Upper lobe of left lung (tissue), 6 donors: ENCODE results near the gene NATD1. TPM values are rescaled to one million over a fixed set of nuclear protein-coding genes. Genes with fewer than 3 reads are reported as not detected.

ENCODE experiments used
- ATAC-seq, 2 donors: fragments of 200-7000 bp; cut with Tn5 transposase; one replicate each; pipeline ENCODE4 v1.9.1; 2022; ENCODE audit warnings: mild to moderate bottlenecking in 2 of 2, moderate library complexity in 2 of 2; ENCODE audit not compliant: low FRiP score in 2 of 2
- DNase-seq, 2 donors: peaks; one replicate each; pipeline ENCODE4 v3.0.0-alpha.2; 2019 to 2020
- H3K27ac ChIP-seq, 4 donors: fragments of 200-600 bp; sonication (generic); one replicate each; pipeline ENCODE4 v1.5.1; 2016 to 2019
- H3K27me3 ChIP-seq, 4 donors: fragments of 200-600 bp; sonication (generic); one replicate each; pipeline ENCODE4 v1.5.1; 2017 to 2019
- H3K36me3 ChIP-seq, 4 donors: fragments of 200-600 bp; sonication (generic); one replicate each; pipeline ENCODE4 v1.5.1; 2016 to 2019
- H3K4me1 ChIP-seq, 4 donors: fragments of 200-600 bp; sonication (generic); one replicate each; pipeline ENCODE4 v1.5.1; 2018 to 2019
- H3K4me3 ChIP-seq, 4 donors: fragments of 200-600 bp; sonication (generic); one replicate each; pipeline ENCODE4 v1.5.1; 2017 to 2019; ENCODE audit warnings: mild to moderate bottlenecking in 2 of 4, moderate library complexity in 1 of 4
- H3K9me3 ChIP-seq, 4 donors: fragments of 200-600 bp; sonication (generic); one replicate each; pipeline ENCODE4 v1.5.1; 2018 to 2019
- EP300 ChIP-seq, 4 donors: sonication (generic); formaldehyde crosslinking; IDR thresholded peaks; one replicate each; pipeline ENCODE4 v1.5.1; 2017; ENCODE audit warnings: antibody characterized with exemption in 4 of 4, control low read depth in 2 of 4
- POLR2A ChIP-seq, 4 donors: fragments of 450-650 bp; IDR thresholded peaks; one replicate each; pipeline ENCODE4 v1.5.1; 2016 to 2017; ENCODE audit warnings: antibody characterized with exemption in 4 of 4, mild to moderate bottlenecking in 2 of 4
- POLR2AphosphoS5 ChIP-seq, 2 donors: sonication (generic); formaldehyde crosslinking; IDR thresholded peaks; one replicate each; pipeline ENCODE4 v1.5.1; 2017; ENCODE audit warnings: antibody characterized with exemption in 2 of 2
- WGBS, 2 donors: methylation state at CpG; one replicate each; pipeline ENCODE4 v1.1.5; 2017 to 2018; 5-methylcytosine and 5-hydroxymethylcytosine counted together
- total RNA-seq, 6 donors: library from RNA; depleted of rRNA in 4 of 6; stranded (reverse); fragments of >200 nt in 4 of 6; gene quantifications; one replicate each; pipeline versions ENCODE4 v1.1.0 to v1.2.1, GENCODE V29; 2016 to 2021
- TF ChIP-seq, protein P1 (sequence below), 6 experiments: fragments of 450-650 bp in 4 of 6; fragments of 200-600 bp in 2 of 6; sonication (generic) in 2 of 6; IDR thresholded peaks; one replicate each; pipeline ENCODE4 v1.5.1; 2016 to 2019; ENCODE audit warnings: antibody characterized with exemption in 6 of 6
- donor health status: DM: no; HTN: no; CAD: no; lungs with moderate emphysema.
- donor health status: DM: no; HTN: yes; CAD: no; lungs with severe emphysema.

The NATD1 gene
- total RNA-seq, 6 donors from 2014 or later = 11.2 to 32.5 (median 16.1) TPM

DNA sequence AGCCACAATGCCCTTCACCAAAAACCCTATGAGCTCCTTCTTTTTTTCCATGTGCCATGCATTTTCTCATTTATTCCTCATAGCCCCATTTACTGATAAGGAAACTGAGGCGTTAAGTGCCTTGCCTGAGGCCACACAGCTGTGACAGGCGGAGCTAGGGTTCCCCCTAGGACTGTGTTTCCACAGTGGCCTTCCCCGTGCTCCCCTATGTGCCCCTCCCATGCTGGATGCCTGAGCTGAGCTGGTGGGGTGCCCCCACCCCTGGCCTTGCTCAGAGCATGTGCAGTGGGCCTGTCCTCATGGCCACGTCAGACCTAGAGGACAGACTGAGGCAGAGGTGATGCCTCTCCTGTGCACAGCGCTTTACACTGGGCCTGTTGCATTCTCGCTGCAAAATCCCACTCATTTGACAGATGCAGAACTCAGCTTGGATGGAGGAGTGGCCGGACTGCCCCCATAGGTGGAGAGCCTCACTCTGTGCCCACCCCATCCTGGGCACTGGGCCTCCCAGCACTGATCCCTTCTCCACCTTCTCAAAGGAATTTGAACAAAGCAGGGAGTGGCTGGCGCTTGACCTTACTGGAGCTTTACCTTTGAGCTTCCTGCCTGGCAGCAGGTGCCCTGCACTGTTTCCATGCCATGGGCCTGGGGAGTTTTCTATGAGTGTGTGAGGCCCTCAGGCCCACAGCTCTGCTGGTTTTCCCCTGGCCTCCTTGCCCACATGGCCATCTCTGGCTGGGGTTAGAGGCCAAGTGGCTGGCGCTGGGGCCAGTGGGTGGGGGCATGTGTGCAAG, 33.9 kb upstream of the NATD1 start:
- Histone ChIP-seq H3K27ac (peak overlapping the region; percentile 94 to 99 (median 96)), H3K4me1 (peaks cover 50 to 61% (median 55%) of the 10 kb centered on the region in 4 donors), H3K27me3 (peaks cover 0 to 4% (median 0%) of the 10 kb centered on the region in 4 donors), H3K36me3 (peaks cover 3 to 8% (median 7%) of the 10 kb centered on the region in 4 donors), H3K4me3 (peak overlapping the region; percentile 19 to 97 (median 91)), H3K9me3 (no peaks in the 10 kb centered on the region)
- TF ChIP-seq EP300 (IDR thresholded peaks at IDR 0.05) = peak in 1 of 4 donors; percentile 75
- TF ChIP-seq POLR2A (IDR thresholded peaks at IDR 0.05) = no peak
- TF ChIP-seq, protein P1, sequence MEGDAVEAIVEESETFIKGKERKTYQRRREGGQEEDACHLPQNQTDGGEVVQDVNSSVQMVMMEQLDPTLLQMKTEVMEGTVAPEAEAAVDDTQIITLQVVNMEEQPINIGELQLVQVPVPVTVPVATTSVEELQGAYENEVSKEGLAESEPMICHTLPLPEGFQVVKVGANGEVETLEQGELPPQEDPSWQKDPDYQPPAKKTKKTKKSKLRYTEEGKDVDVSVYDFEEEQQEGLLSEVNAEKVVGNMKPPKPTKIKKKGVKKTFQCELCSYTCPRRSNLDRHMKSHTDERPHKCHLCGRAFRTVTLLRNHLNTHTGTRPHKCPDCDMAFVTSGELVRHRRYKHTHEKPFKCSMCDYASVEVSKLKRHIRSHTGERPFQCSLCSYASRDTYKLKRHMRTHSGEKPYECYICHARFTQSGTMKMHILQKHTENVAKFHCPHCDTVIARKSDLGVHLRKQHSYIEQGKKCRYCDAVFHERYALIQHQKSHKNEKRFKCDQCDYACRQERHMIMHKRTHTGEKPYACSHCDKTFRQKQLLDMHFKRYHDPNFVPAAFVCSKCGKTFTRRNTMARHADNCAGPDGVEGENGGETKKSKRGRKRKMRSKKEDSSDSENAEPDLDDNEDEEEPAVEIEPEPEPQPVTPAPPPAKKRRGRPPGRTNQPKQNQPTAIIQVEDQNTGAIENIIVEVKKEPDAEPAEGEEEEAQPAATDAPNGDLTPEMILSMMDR (IDR thresholded peaks at IDR 0.05) = no peak
- TF ChIP-seq POLR2AphosphoS5 (IDR thresholded peaks at IDR 0.05) = no peak
- ATAC-seq (peak in 1 of 2 donors; percentile 39), DNase-seq (peak in 1 of 2 donors; percentile 85)
- 35 to 36% methylated on average over 7 to 9 of the region's 9 CpGs for WGBS, 2 donors

DNA sequence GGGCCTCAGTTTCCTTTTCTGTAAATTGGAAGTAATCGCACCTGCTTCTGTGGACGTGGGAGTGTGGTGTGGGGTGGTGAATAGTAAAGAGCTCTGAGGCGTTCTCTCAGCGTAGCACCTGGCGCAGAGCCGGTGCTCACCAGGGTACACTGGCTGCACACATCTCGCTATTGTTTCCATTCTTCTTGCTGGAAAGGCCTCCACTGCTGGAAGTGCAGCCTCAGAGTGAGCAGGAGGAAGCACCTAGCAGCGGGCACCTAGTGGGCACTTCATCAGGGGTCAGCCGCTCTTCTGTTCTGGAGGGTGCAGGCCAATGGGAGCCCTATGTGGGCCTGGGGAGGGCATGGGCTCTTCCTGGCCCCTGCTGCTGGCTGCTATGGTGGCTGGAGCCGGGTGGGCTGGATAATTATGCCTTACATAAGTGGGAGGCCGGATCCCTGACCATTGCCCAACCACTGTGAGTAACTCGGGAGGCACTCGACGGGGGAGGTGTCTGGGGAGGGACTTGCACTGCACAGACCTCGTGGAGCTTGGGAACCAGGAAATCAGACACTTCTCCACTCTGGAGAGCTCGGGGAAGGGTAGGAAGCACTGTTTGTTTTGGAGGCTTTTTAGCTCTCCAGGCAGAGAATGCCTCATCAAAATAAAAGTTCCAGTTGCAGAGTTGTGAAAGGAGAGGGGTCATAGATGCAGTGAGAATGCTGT, 33.0 kb upstream of the NATD1 start:
- no peaks in the 10 kb centered on the region for H3K36me3 ChIP-seq

DNA sequence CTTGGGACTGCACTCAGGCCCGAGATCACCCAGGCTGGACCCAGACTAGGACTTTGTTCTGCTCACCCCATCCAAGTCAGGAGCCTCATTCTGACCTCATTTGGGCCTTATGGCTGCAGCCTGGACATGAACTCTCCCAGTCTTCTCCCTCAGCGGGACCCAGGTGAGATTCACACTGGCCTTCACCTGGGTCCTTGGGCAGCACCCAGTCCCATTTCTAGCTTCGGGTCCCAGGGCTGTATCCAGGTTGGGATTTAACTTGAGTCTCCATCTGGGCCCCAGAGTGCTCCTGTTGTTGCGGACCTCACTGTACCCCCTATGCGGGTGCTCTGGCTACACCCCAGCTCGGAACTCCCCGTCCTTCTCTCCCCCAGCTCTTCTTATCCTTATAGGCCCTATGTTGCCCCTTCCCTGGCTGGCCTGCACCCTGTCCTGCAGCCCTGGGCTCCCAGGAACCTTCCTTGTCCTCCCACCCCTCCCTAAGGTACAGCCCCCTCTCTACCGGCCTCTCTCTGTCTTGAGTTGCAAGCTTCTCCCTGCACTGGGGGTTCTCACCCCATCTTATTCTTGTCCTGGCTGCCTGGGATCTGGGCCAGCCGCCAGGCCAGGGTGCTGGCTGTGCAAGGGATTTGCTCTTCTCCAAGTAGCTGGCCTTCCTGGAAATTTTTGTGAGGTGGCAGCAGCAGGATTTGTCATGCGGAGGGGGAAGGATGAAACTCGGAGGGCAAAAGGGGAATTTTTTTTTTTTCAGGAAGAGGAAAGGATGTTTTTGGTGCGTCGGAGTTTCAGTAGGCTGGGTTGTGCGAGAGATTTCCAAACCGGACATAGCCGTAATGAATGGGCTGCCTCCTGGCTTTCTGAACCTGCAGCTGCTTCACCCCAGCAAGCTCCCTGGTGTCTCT, 32.2 kb upstream of the NATD1 start:
- Histone ChIP-seq H3K4me1 (peaks cover 49 to 64% (median 55%) of the 10 kb centered on the region in 4 donors), H3K4me3 (peak overlapping the region; percentile 85 to 97 (median 91)), H3K27ac (peak overlapping the region; percentile 94 to 99 (median 96)), H3K36me3 (no peaks in the 10 kb centered on the region), H3K9me3 (no peaks in the 10 kb centered on the region), H3K27me3 (peaks cover 0 to 4% (median 0%) of the 10 kb centered on the region in 4 donors)
- ATAC-seq (no peak), DNase-seq (peak; percentile 56 to 82)
- 2 to 3% methylated on average over 15 to 16 of the region's 16 CpGs for WGBS, 2 donors
- peak in 1 of 4 donors; percentile 5 for TF ChIP-seq POLR2A (IDR thresholded peaks at IDR 0.05)
- no peak for TF ChIP-seq EP300 (IDR thresholded peaks at IDR 0.05)
- peak; percentile 10 to 31 for TF ChIP-seq POLR2AphosphoS5 (IDR thresholded peaks at IDR 0.05)
- TF ChIP-seq, protein P1 (IDR thresholded peaks at IDR 0.05) = no peak

More for the DNA sequence above, 33.0 kb upstream of the NATD1 start:
- peak in 3 of 4 donors; percentile 67 to 81 (median 78) for TF ChIP-seq POLR2A (IDR thresholded peaks at IDR 0.05)
- peak in 2 of 4 donors; percentile 64 to 97 for TF ChIP-seq EP300 (IDR thresholded peaks at IDR 0.05)
- TF ChIP-seq, protein P1 (IDR thresholded peaks at IDR 0.05) = no peak
- TF ChIP-seq POLR2AphosphoS5 (IDR thresholded peaks at IDR 0.05) = peak; percentile 95 to 96
- H3K4me3 ChIP-seq = peak overlapping the region; percentile 85 to 97 (median 91)
- ATAC-seq (peak; percentile 75 to 86), DNase-seq (peak in 1 of 2 donors; percentile 97)
- H3K4me1 ChIP-seq = peaks cover 50 to 61% (median 55%) of the 10 kb centered on the region in 4 donors
- WGBS, 2 donors = 2 to 8% methylated on average over 5 to 16 of the region's 16 CpGs
- H3K27ac ChIP-seq = peak overlapping the region; percentile 94 to 99 (median 96)
- no peaks in the 10 kb centered on the region for H3K9me3 ChIP-seq
- peaks cover 0 to 4% (median 0%) of the 10 kb centered on the region in 4 donors for H3K27me3 ChIP-seq
